ENCODE results near the gene MYO10.
"Not testable (repeated sequence)": the region's sequence is repeated elsewhere in the genome, so short reads cannot be mapped to it uniquely, and the experiment has no call there.

MYO10 gene

GRCh38 chr5:16737620-16738364, 198.3 kb downstream of the MYO10 start:
- DNase-seq = no peak

GRCh38 chr5:16737209-16737608, 198.9 kb downstream of the MYO10 start:
- no peak for DNase-seq

- DNase-seq = no peak
Measured at GRCh38 chr5:16736158-16736995, 199.7 kb downstream of the MYO10 start.

- DNase-seq = no peak
Measured at GRCh38 chr5:16735101-16736060, 200.7 kb downstream of the MYO10 start.

- no peak for DNase-seq
Measured at GRCh38 chr5:16733331-16734006, 202.6 kb downstream of the MYO10 start.

GRCh38 chr5:16732356-16732755, 203.7 kb downstream of the MYO10 start:
- DNase-seq = no peak

GRCh38 chr5:16727755-16728325, 208.2 kb downstream of the MYO10 start:
- peak; percentile 8 for DNase-seq

- DNase-seq = no peak
Measured at GRCh38 chr5:16726538-16726946, 209.5 kb downstream of the MYO10 start.

- no peak for DNase-seq
Measured at GRCh38 chr5:16725575-16725974, 210.5 kb downstream of the MYO10 start.

- peak; percentile 18 for DNase-seq
Measured at GRCh38 chr5:16723821-16724220, 212.3 kb downstream of the MYO10 start.

GRCh38 chr5:16722097-16722495, 214.0 kb downstream of the MYO10 start:
- DNase-seq = no peak

GRCh38 chr5:16721151-16722096, 214.7 kb downstream of the MYO10 start:
- DNase-seq = no peak

- DNase-seq = not testable (repeated sequence)
Measured at GRCh38 chr5:16718036-16718435, 218.1 kb downstream of the MYO10 start.

GRCh38 chr5:16713386-16713928, 222.6 kb downstream of the MYO10 start:
- no peak for DNase-seq

- no peak for DNase-seq
Measured at GRCh38 chr5:16712620-16713019, 223.5 kb downstream of the MYO10 start.

GRCh38 chr5:16712178-16712577, 223.9 kb downstream of the MYO10 start:
- DNase-seq = no peak

- peak; percentile 11 for DNase-seq
Measured at GRCh38 chr5:16709691-16710433, 226.2 kb downstream of the MYO10 start.

- DNase-seq = no peak
Measured at GRCh38 chr5:16707869-16708192, 228.3 kb downstream of the MYO10 start.

- no peak for DNase-seq
Measured at GRCh38 chr5:16707168-16707868, 228.8 kb downstream of the MYO10 start.
